Vagina (tissue), 2 donors: ENCODE data around the gene ATIC. TPM values are rescaled to one million over a fixed set of nuclear protein-coding genes. Genes with fewer than 3 reads are reported as not detected.

ENCODE experiments used
- DNase-seq, 2 donors: peaks; one replicate each; pipeline ENCODE4 v3.0.0-alpha.2; 2017; ENCODE audit errors: extremely low spot score in 2 of 2
- H3K27ac ChIP-seq: fragments of 200-600 bp; sonication (generic); one replicate; pipeline ENCODE4 v1.5.1; 2019
- H3K27me3 ChIP-seq: fragments of 200-600 bp; sonication (generic); one replicate; pipeline ENCODE4 v1.5.1; 2019
- H3K36me3 ChIP-seq, 2 donors: fragments of 200-600 bp; sonication (generic); one replicate each; pipeline ENCODE4 v1.5.1; 2017 to 2019
- H3K4me1 ChIP-seq: fragments of 200-600 bp; sonication (generic); one replicate; pipeline ENCODE4 v1.5.1; 2019
- H3K4me3 ChIP-seq, 2 donors: fragments of 200-600 bp; sonication (generic); 1 replicate in 1 of 2; 2 replicates in 1 of 2; pipeline ENCODE4 v1.5.1; 2016 to 2019
- H3K9me3 ChIP-seq: fragments of 200-600 bp; sonication (generic); one replicate; pipeline ENCODE4 v1.5.1; 2019
- POLR2A ChIP-seq, 2 donors: fragments of 450-650 bp; IDR thresholded peaks; one replicate each; pipeline ENCODE4 v1.6.1; 2017; ENCODE audit warnings: antibody characterized with exemption in 2 of 2, mild to moderate bottlenecking in 2 of 2, moderate library complexity in 2 of 2
- POLR2AphosphoS5 ChIP-seq, 2 donors: sonication (generic); formaldehyde crosslinking; IDR thresholded peaks; one replicate each; pipeline ENCODE4 v1.9.0; 2017; ENCODE audit warnings: antibody characterized with exemption in 2 of 2, mild to moderate bottlenecking in 2 of 2, low read depth in 1 of 2; ENCODE audit not compliant: insufficient read depth in 1 of 2
- intact Hi-C: fragments of 100-400 bp; cut with DNase I; formaldehyde crosslinking; loops from one replicate; pipeline ENCODE4 v1.15.1; 2023
- total RNA-seq: library from RNA; depleted of rRNA; stranded (reverse); fragments of >200 nt; gene quantifications from one replicate; pipeline ENCODE4 v1.2.3, GENCODE V29; 2016
- TF ChIP-seq, protein P1 (sequence below), 3 experiments: fragments of 450-650 bp in 2 of 3; fragments of 200-600 bp in 1 of 3; sonication (generic) in 1 of 3; IDR thresholded peaks; one replicate each; pipeline ENCODE4 v1.5.1; 2017 to 2019; ENCODE audit warnings: antibody characterized with exemption in 3 of 3, mild to moderate bottlenecking in 2 of 3, moderate library complexity in 2 of 3

The ATIC gene
- total RNA-seq, 1 donor from 2014 or later = 75.6 TPM

DNA sequence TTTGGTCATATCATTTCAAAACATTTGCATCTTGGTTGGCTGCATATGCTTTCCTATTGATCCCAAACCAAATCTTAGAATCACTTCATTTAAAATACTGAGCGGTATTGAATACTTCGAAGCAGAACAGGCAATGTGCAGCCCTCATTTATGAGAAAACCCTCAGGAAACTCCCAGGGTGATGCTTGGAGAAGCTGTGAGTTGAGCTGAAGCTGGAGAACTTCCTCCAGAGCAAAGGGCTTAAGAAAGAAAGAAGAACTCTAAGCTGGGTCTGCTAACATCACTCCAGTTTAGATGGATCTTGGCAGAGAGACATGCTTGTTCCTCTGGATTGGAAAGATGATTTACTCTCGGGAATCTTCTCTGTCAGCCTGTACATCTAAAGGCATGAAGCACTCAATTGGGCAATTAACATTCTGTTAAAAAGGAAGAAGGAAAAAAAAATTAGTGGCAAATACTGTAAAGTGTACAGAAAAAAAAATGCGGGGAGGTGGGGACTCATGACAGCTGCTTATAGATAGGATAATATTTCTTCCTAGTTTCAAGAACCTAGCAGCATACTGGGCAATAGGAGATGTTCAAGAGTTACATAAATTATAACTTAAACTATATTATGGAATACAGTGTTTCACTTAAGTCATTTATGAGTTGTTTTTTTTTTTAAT lies 49.5 kb downstream of the ATIC start:
- no peaks in the 10 kb centered on the region for H3K27me3 ChIP-seq
- no peak overlapping the region for H3K27ac ChIP-seq
- no peaks in the 10 kb centered on the region for H3K9me3 ChIP-seq
- DNase-seq = no peak
- H3K4me1 ChIP-seq = no peaks in the 10 kb centered on the region
- H3K36me3 ChIP-seq = peaks cover 0 to 30% of the 10 kb centered on the region in 2 donors
- intact Hi-C loops = no loop called here
- no peak overlapping the region for H3K4me3 ChIP-seq
- TF ChIP-seq, protein P1, sequence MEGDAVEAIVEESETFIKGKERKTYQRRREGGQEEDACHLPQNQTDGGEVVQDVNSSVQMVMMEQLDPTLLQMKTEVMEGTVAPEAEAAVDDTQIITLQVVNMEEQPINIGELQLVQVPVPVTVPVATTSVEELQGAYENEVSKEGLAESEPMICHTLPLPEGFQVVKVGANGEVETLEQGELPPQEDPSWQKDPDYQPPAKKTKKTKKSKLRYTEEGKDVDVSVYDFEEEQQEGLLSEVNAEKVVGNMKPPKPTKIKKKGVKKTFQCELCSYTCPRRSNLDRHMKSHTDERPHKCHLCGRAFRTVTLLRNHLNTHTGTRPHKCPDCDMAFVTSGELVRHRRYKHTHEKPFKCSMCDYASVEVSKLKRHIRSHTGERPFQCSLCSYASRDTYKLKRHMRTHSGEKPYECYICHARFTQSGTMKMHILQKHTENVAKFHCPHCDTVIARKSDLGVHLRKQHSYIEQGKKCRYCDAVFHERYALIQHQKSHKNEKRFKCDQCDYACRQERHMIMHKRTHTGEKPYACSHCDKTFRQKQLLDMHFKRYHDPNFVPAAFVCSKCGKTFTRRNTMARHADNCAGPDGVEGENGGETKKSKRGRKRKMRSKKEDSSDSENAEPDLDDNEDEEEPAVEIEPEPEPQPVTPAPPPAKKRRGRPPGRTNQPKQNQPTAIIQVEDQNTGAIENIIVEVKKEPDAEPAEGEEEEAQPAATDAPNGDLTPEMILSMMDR (IDR thresholded peaks at IDR 0.05) = no peak
- no peak for TF ChIP-seq POLR2A (IDR thresholded peaks at IDR 0.05)
- no peak for TF ChIP-seq POLR2AphosphoS5 (IDR thresholded peaks at IDR 0.05; ENCODE audit: insufficient read depth in 1 of 2, low read depth in 1 of 2)

DNA sequence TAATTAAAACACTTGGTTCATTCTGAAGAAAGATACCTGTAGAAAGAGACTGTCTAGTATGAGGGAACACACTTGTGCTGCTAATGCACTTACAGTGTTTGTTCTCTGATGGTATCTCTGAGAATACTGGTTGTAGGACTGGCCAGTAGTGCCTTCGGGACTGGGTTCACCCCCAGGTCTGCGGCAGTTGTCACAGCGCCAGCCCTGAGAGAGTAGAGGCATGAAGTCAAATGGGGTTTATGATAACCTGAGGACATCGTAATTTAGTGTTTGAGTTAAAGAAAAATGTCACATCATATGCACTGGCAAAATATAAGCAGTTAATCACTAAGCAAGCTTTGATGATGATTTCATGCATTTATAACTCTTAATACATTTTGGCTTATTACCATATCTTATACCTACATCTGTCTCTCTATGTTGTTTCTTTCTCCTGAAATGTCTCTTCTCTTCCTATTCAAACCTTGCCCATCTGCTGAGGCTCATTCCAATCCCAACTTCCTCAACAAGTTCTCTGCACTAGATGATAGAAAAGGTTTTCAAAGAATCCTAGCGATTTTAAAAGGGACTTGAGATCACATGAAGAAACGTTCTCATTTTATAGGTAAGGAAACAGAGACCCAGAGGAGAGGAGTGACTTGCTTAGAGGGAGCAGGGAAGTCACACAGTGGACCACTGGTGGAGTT lies 50.2 kb downstream of the ATIC start:
- Histone ChIP-seq H3K9me3 (no peaks in the 10 kb centered on the region), H3K4me1 (no peaks in the 10 kb centered on the region), H3K27ac (no peak overlapping the region), H3K36me3 (peaks cover 0 to 31% of the 10 kb centered on the region in 2 donors), H3K27me3 (no peaks in the 10 kb centered on the region), H3K4me3 (no peak overlapping the region)
- intact Hi-C loops = no loop called here
- DNase-seq = no peak
- no peak for TF ChIP-seq POLR2AphosphoS5 (IDR thresholded peaks at IDR 0.05; ENCODE audit: insufficient read depth in 1 of 2, low read depth in 1 of 2)
- TF ChIP-seq POLR2A (IDR thresholded peaks at IDR 0.05) = no peak
- TF ChIP-seq, protein P1 (IDR thresholded peaks at IDR 0.05) = no peak

DNA sequence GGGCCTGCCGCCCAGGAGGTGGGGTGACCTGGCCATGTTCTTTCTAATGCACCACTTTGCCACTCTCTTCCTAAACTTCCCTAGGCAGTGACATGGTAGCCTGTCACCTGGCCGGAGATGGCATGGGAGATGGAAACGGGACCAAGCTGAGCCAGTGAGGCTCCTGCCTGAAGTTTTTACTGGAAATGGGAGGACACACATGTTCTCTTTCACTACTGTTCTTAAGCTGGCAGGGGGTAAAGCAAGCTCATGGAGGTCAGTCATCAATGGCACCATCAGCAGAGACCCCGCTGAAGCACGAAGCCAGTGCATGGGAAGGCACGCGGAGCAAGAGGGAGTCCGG lies 50.7 kb downstream of the ATIC start:
- H3K9me3 ChIP-seq = no peaks in the 10 kb centered on the region
- peaks cover 0 to 36% of the 10 kb centered on the region in 2 donors for H3K36me3 ChIP-seq
- intact Hi-C loops = no loop called here
- no peaks in the 10 kb centered on the region for H3K27me3 ChIP-seq
- no peak overlapping the region for H3K4me3 ChIP-seq
- H3K27ac ChIP-seq = no peak overlapping the region
- H3K4me1 ChIP-seq = no peaks in the 10 kb centered on the region
- no peak for DNase-seq
- TF ChIP-seq POLR2A (IDR thresholded peaks at IDR 0.05) = no peak
- no peak for TF ChIP-seq POLR2AphosphoS5 (IDR thresholded peaks at IDR 0.05; ENCODE audit: insufficient read depth in 1 of 2, low read depth in 1 of 2)
- TF ChIP-seq, protein P1 (IDR thresholded peaks at IDR 0.05) = no peak

DNA sequence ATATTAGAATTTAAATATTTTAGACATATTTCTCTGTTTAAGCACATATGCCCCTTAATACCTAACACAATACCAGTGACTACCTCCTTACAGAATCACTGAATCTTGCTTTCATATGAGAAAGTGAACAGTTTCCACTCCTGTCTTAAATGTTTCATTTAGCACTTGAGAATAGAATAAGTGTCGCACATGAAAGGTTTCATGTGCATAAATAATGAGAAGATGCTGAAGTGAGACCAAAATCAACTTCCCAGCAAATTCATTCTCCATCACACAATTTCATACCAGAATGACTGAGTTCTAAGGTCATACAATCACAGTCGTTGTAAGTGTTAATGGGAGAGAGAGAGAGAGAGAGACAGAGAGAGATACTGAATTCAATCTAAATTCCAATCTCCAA lies 51.2 kb downstream of the ATIC start:
- H3K4me1 ChIP-seq = no peaks in the 10 kb centered on the region
- intact Hi-C loops = no loop called here
- peaks cover 0 to 40% of the 10 kb centered on the region in 2 donors for H3K36me3 ChIP-seq
- H3K27me3 ChIP-seq = no peaks in the 10 kb centered on the region
- TF ChIP-seq POLR2A (IDR thresholded peaks at IDR 0.05) (no peak), POLR2AphosphoS5 (IDR thresholded peaks at IDR 0.05; ENCODE audit: insufficient read depth in 1 of 2, low read depth in 1 of 2) (no peak)
- TF ChIP-seq, protein P1 (IDR thresholded peaks at IDR 0.05) = no peak
- no peak overlapping the region for H3K27ac ChIP-seq
- H3K4me3 ChIP-seq = no peak overlapping the region
- H3K9me3 ChIP-seq = no peaks in the 10 kb centered on the region
- DNase-seq = no peak
